GM21423 (cell line): ENCODE data around the gene TAF12.
"Not testable (repeated sequence)": the region's sequence is repeated elsewhere in the genome, so short reads cannot be mapped to it uniquely, and the experiment has no call there.

Experiments used
- ATAC-seq: cut with Tn5 transposase; IDR thresholded peaks from one replicate; pipeline ENCODE4 v1.9.1; 2021; ENCODE audit warnings: mild to moderate bottlenecking, moderate library complexity; ENCODE audit not compliant: unreplicated experiment

TAF12 gene

GRCh38 chr1:28586585-28587391 lies 56.1 kb downstream of the TAF12 start:
- peak; percentile 44 for ATAC-seq

GRCh38 chr1:28582248-28582615 lies 60.6 kb downstream of the TAF12 start:
- no peak for ATAC-seq

- peak; percentile 83 for ATAC-seq
Measured at GRCh38 chr1:28581531-28582247, 61.2 kb downstream of the TAF12 start.

- peak; percentile 17 for ATAC-seq
Measured at GRCh38 chr1:28580722-28581530, 61.9 kb downstream of the TAF12 start.

- ATAC-seq, result no peak
Measured at GRCh38 chr1:28579401-28579800, 63.5 kb downstream of the TAF12 start.

GRCh38 chr1:28578696-28579218 lies 64.1 kb downstream of the TAF12 start:
- ATAC-seq, result no peak

- no peak for ATAC-seq
Measured at GRCh38 chr1:28577738-28578536, 64.9 kb downstream of the TAF12 start.

GRCh38 chr1:28577052-28577678 lies 65.7 kb downstream of the TAF12 start:
- no peak for ATAC-seq

GRCh38 chr1:28573564-28573963 lies 69.3 kb downstream of the TAF12 start:
- no peak for ATAC-seq

- not testable (repeated sequence) for ATAC-seq
Measured at GRCh38 chr1:28572891-28573290, 70.0 kb downstream of the TAF12 start.

GRCh38 chr1:28571911-28572310 lies 71.0 kb downstream of the TAF12 start:
- no peak for ATAC-seq

GRCh38 chr1:28566931-28567330 lies 75.9 kb downstream of the TAF12 start:
- no peak for ATAC-seq

- ATAC-seq, result no peak
Measured at GRCh38 chr1:28565726-28566125, 77.1 kb downstream of the TAF12 start.

- ATAC-seq, result no peak
Measured at GRCh38 chr1:28565040-28565439, 77.8 kb downstream of the TAF12 start.

GRCh38 chr1:28564310-28564709 lies 78.6 kb downstream of the TAF12 start:
- no peak for ATAC-seq

- no peak for ATAC-seq
Measured at GRCh38 chr1:28560886-28561285, 82.0 kb downstream of the TAF12 start.
